ENCODE data around the gene SLC30A7.

DNA sequence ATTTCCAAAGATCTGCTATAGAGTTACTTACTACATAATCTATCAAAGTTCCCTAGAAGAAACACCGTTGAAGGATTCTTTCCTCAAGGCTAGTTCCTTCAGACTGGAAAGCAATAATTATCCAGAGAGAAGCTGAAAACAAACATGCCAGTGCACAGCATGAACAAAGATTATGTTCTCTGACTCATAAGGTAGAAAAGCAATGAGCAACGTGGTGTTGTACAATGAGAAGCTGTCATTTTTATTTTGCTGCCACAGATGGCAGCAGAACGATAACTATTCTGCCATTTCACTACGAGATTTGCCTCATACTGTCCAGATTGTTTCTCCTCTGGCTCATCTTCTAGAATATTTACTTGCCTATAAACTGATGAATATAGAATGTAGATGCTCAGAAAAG is 11.9 kb upstream of the SLC30A7 start:
- TF ChIP-seq, protein P1, sequence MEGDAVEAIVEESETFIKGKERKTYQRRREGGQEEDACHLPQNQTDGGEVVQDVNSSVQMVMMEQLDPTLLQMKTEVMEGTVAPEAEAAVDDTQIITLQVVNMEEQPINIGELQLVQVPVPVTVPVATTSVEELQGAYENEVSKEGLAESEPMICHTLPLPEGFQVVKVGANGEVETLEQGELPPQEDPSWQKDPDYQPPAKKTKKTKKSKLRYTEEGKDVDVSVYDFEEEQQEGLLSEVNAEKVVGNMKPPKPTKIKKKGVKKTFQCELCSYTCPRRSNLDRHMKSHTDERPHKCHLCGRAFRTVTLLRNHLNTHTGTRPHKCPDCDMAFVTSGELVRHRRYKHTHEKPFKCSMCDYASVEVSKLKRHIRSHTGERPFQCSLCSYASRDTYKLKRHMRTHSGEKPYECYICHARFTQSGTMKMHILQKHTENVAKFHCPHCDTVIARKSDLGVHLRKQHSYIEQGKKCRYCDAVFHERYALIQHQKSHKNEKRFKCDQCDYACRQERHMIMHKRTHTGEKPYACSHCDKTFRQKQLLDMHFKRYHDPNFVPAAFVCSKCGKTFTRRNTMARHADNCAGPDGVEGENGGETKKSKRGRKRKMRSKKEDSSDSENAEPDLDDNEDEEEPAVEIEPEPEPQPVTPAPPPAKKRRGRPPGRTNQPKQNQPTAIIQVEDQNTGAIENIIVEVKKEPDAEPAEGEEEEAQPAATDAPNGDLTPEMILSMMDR (IDR thresholded peaks at IDR 0.05) = no peak
- TF ChIP-seq POLR2A (IDR thresholded peaks at IDR 0.05) = no peak

Measured in lower leg skin (tissue), 3 donors.